Gastroesophageal sphincter (tissue), 3 donors: Measurements from ENCODE around the gene PSD2.

Experiments used
- CTCF ChIP-seq, 4 experiments: fragments of 200-600 bp in 2 of 4; fragments of 450-650 bp in 2 of 4; sonication (generic) in 1 of 4; IDR thresholded peaks; one replicate each; pipeline ENCODE4 v1.5.1; 2017 to 2019; ENCODE audit warnings: antibody characterized with exemption in 4 of 4, mild to moderate bottlenecking in 2 of 4, moderate library complexity in 2 of 4
- POLR2A ChIP-seq, 2 donors: fragments of 450-650 bp; IDR thresholded peaks; one replicate each; pipeline ENCODE4 v1.6.1; 2017; ENCODE audit warnings: antibody characterized with exemption in 2 of 2, mild to moderate bottlenecking in 2 of 2, moderate library complexity in 1 of 2

GRCh38 chr5:139759219-139759721 is 36.3 kb upstream of the PSD2 start:
- TF ChIP-seq POLR2A (IDR thresholded peaks at IDR 0.05): no peak
- TF ChIP-seq CTCF (IDR thresholded peaks at IDR 0.05): no peak
